Activated naive CD8-positive, alpha-beta T cell treated with anti-CD3 and anti-CD28 coated beads for 36 hours (primary cell): ENCODE measurements around the gene ANAPC4. TPM values are rescaled to one million over a fixed set of nuclear protein-coding genes. Genes with fewer than 3 reads are reported as not detected.
A peak's percentile ranks its signal among the peaks of the same experiment; 100 is the strongest.
"Not testable (repeated sequence)": the region's sequence is repeated elsewhere in the genome, so short reads cannot be mapped to it uniquely, and the experiment has no call there.

ENCODE experiments used
- DNase-seq: peaks from one replicate; pipeline ENCODE4 v3.0.0; 2021
- H3K27ac Mint-ChIP-seq: one replicate; pipeline ENCODE4 v1.8.0; 2022; ENCODE audit warnings: mild to moderate bottlenecking, moderate library complexity, mixed read lengths
- H3K27me3 Mint-ChIP-seq: one replicate; pipeline ENCODE4 v1.8.0; 2022; ENCODE audit warnings: mild to moderate bottlenecking, mixed read lengths
- H3K36me3 Mint-ChIP-seq: one replicate; pipeline ENCODE4 v1.8.0; 2021; ENCODE audit warnings: mild to moderate bottlenecking, mixed read lengths
- H3K4me1 Mint-ChIP-seq: one replicate; pipeline ENCODE4 v1.8.0; 2021; ENCODE audit warnings: mixed read lengths
- H3K4me3 Mint-ChIP-seq: one replicate; pipeline ENCODE4 v1.8.0; 2022; ENCODE audit warnings: mild to moderate bottlenecking, moderate library complexity, mixed read lengths
- H3K9me3 Mint-ChIP-seq: one replicate; pipeline ENCODE4 v1.8.0; 2022; ENCODE audit warnings: mixed read lengths
- total RNA-seq, 2 experiments: library from RNA; stranded (reverse); gene quantifications; one replicate each; pipeline ENCODE4 v1.2.3, GENCODE V29; 2021

ANAPC4 gene, protein sequence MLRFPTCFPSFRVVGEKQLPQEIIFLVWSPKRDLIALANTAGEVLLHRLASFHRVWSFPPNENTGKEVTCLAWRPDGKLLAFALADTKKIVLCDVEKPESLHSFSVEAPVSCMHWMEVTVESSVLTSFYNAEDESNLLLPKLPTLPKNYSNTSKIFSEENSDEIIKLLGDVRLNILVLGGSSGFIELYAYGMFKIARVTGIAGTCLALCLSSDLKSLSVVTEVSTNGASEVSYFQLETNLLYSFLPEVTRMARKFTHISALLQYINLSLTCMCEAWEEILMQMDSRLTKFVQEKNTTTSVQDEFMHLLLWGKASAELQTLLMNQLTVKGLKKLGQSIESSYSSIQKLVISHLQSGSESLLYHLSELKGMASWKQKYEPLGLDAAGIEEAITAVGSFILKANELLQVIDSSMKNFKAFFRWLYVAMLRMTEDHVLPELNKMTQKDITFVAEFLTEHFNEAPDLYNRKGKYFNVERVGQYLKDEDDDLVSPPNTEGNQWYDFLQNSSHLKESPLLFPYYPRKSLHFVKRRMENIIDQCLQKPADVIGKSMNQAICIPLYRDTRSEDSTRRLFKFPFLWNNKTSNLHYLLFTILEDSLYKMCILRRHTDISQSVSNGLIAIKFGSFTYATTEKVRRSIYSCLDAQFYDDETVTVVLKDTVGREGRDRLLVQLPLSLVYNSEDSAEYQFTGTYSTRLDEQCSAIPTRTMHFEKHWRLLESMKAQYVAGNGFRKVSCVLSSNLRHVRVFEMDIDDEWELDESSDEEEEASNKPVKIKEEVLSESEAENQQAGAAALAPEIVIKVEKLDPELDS
- 10 to 100 TPM; 32.0 to 33.0 TPM for total RNA-seq

DNA sequence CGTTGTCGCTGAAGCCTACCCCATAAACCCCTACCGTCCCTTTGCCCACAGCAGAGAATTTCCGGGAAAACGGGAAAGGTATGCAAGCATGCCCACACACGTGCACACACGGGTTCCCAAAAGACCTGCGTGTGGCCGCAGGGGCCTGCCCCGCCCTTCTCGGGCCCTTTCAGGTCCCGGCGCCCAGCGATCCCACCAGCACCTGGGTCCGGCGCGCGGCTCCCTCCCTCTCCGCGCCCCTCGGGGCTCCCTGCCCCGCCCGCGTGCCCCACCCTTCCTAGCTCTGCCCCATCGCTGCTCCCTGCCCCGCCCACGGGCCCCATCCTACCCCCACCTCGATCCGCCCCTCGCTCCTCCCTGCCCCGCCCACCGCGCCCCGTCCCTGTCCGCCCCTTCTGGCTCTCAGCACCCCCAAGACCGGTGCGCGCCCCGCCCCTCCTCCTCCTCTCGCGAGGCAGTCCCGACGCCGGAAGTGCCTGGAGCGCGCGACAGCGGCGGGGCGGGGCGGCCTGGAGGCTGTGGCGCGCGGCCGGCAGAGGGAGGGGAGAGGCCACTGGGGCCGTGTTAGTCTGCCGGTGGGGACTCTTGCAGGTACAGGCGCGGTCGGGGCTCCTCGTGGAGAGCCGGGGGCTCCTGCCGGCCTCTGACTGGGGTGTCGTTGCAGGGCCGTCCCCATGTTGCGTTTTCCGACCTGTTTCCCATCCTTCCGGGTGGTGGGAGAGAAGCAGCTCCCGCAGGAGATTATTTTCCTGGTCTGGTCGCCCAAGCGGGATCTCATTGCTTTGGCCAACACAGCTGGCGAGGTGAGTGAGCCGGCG, at the start of gene ANAPC4:
TSS of gene ANAPC4 (plus strand) at position 510 of the 818 bp plus-strand sequence. CDS start at position 675, 165 bp downstream.
- peaks cover 10% of the 10 kb centered on the region for H3K36me3 Mint-ChIP-seq
- no peak within 1 kb of the TSS for H3K4me3 Mint-ChIP-seq
- no peaks in the 10 kb centered on the region for H3K27me3 Mint-ChIP-seq
- peak; percentile 99 for DNase-seq
- peak within 1 kb of the TSS; percentile 83 for H3K27ac Mint-ChIP-seq
- no peaks in the 10 kb centered on the region for H3K9me3 Mint-ChIP-seq
- peaks cover 7% of the 10 kb centered on the region for H3K4me1 Mint-ChIP-seq

GRCh38 chr4:25328463-25328862, 48.6 kb upstream of the ANAPC4 start:
- H3K36me3 Mint-ChIP-seq, H3K9me3 Mint-ChIP-seq, H3K4me3 Mint-ChIP-seq, H3K27me3 Mint-ChIP-seq, DNase-seq, H3K27ac Mint-ChIP-seq: not testable (repeated sequence)
- peaks cover 13% of the 10 kb centered on the region for H3K4me1 Mint-ChIP-seq

DNA sequence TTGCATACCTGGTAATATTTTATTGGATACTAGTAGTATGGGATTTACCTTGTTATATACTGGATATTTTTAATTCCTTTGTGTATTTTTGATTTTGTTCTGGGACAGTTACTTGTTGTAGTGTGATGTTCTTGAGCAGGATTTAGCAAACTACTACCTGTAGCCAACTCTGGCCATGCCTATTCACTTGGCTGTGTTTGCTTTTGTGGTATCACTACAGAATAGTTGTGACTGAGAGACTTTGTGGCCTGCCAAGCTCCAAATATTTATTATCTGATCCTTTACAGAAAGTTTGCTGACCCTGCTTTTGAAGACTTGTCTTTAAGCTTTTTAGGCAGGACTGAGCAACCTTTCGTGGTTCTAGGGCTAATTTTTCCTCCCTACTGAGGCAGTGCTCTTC, 46.7 kb upstream of the ANAPC4 start:
- Mint-ChIP-seq H3K36me3 (peaks cover 5% of the 10 kb centered on the region), H3K27ac (no peak overlapping the region), H3K27me3 (no peaks in the 10 kb centered on the region), H3K4me1 (peaks cover 15% of the 10 kb centered on the region), H3K4me3 (no peak overlapping the region), H3K9me3 (no peaks in the 10 kb centered on the region)
- no peak for DNase-seq

DNA sequence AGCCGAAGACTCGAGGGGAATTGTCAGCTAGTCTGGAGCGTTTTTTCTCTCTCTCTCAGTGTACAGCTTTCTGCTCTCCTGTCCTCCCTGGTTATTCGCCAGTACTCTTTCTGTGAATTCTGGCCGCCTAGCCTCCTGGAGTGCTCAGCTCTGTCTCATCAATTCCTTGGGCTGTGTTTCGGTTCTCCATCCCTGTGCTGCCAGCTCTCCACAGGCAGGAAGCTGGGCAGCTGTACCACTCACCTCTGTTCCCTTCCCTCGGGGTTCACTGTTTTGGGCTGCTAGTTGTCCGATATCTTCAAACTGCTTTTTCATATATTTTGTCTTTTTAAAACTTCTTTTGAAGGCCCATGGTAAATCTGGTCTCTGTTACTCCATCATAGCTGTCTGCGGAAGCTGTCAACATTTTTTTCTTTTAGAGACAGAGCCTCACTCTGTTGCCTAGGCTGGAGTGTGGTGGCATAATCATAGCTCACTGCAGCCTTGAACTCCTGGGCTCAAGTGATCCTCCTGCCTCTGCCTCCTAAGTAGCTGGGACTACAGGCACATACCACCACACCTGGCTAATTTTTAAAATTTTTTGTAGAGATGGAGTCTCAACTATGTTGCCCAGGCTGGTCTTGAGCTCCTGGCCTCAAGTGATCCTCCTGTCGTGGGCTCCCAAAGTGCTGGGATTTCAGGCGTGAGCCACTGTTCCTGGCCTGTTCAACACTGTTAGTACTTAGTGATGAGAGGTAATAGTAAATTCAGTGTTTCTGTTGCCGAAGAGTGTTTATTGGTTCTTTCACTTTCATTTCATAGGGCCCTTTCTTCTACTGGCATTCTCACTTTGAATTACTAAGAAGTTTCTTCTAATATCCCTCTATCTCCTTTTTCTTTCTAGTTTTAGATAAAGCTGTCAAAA, 45.9 kb upstream of the ANAPC4 start:
- H3K4me1 Mint-ChIP-seq, result peaks cover 15% of the 10 kb centered on the region

GRCh38 chr4:25343671-25344070, 33.4 kb upstream of the ANAPC4 start:
- Mint-ChIP-seq H3K4me1 (peaks cover 9% of the 10 kb centered on the region), H3K27me3 (no peaks in the 10 kb centered on the region), H3K9me3 (no peaks in the 10 kb centered on the region), H3K27ac (no peak overlapping the region), H3K4me3 (no peak overlapping the region), H3K36me3 (peaks cover 8% of the 10 kb centered on the region)
- DNase-seq, result no peak

More for the DNA sequence above, 45.9 kb upstream of the ANAPC4 start:
- peak overlapping the region; percentile 55 for H3K27ac Mint-ChIP-seq
- no peaks in the 10 kb centered on the region for H3K27me3 Mint-ChIP-seq
- peaks cover 5% of the 10 kb centered on the region for H3K36me3 Mint-ChIP-seq
- no peak for DNase-seq
- H3K9me3 Mint-ChIP-seq, result no peaks in the 10 kb centered on the region
- H3K4me3 Mint-ChIP-seq, result peak overlapping the region; percentile 39

DNA sequence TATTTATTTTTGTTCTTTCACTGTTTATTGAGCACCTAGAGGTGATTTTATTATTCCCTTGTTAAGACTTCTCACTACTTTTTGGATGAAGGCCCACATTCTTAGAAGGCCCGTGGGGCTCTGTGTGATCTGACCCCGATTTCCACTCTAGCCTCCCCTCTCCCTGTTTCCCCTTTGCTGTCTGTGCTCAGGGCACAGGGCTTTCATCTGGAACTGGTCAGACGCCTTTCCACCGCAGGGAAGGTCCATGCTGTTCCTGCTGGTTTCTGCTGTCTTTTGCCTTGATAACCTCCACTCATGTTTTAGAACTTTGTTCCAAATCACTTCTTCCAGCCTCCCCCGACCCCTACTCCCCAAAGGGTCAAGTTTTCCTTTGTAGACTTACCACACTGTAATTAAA, 31.3 kb upstream of the ANAPC4 start:
- Mint-ChIP-seq H3K4me1 (peaks cover 9% of the 10 kb centered on the region), H3K36me3 (peaks cover 8% of the 10 kb centered on the region), H3K9me3 (no peaks in the 10 kb centered on the region), H3K4me3 (no peak overlapping the region), H3K27me3 (no peaks in the 10 kb centered on the region), H3K27ac (no peak overlapping the region)
- no peak for DNase-seq

DNA sequence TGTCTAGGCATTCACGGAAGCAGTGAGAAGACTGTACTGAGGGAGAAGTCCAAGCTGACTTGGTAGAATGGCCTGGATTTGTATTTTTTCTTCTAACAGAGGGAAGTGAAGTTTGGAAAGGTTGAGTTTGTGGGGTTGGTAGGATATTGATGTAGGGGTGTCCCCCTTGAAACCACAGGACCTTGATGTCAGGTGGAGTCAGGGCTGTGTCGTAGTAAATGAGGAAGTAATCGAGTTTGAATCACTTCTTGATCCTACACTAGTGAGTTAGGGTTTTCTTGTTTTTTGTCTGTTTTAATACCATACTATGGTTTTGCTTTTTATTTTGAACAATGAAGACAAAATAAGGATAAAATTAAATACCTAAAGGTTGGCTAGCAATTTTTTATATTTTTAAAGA, 30.1 kb upstream of the ANAPC4 start:
- Mint-ChIP-seq H3K27me3 (no peaks in the 10 kb centered on the region), H3K9me3 (no peaks in the 10 kb centered on the region), H3K4me1 (peaks cover 9% of the 10 kb centered on the region), H3K4me3 (no peak overlapping the region), H3K36me3 (peaks cover 8% of the 10 kb centered on the region), H3K27ac (no peak overlapping the region)
- no peak for DNase-seq

DNA sequence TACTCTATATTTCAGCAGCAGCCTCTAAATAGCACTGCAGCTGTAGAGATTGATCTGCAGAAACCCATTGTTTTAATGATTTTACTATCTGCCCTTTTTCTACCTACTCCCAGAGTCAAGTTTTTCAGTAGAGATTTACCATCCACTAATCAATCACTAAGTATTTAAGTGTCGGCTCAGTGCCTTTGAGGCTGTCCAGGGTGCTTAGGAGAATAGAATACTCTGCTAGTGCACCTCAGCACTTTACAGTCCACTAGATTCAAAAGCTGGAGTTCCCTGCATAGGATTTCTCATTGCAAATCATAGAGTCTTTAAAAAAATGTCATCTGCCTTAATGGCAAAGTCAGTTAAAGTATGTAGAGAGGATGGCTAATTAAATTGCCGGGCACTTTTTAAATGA, 29.6 kb upstream of the ANAPC4 start:
- H3K36me3 Mint-ChIP-seq, result peaks cover 7% of the 10 kb centered on the region
- H3K4me3 Mint-ChIP-seq, result no peak overlapping the region
- no peak for DNase-seq
- H3K27ac Mint-ChIP-seq, result no peak overlapping the region
- no peaks in the 10 kb centered on the region for H3K9me3 Mint-ChIP-seq
- no peaks in the 10 kb centered on the region for H3K27me3 Mint-ChIP-seq
- peaks cover 9% of the 10 kb centered on the region for H3K4me1 Mint-ChIP-seq

GRCh38 chr4:25347971-25348370, 29.1 kb upstream of the ANAPC4 start:
- H3K4me3 Mint-ChIP-seq, result no peak overlapping the region
- H3K4me1 Mint-ChIP-seq, result peaks cover 9% of the 10 kb centered on the region
- DNase-seq, result no peak
- peaks cover 7% of the 10 kb centered on the region for H3K36me3 Mint-ChIP-seq
- H3K27ac Mint-ChIP-seq, result no peak overlapping the region
- no peaks in the 10 kb centered on the region for H3K27me3 Mint-ChIP-seq
- no peaks in the 10 kb centered on the region for H3K9me3 Mint-ChIP-seq

GRCh38 chr4:25350561-25350960, 26.5 kb upstream of the ANAPC4 start:
- H3K4me1 Mint-ChIP-seq, result peaks cover 8% of the 10 kb centered on the region
- no peaks in the 10 kb centered on the region for H3K27me3 Mint-ChIP-seq
- peaks cover 3% of the 10 kb centered on the region for H3K36me3 Mint-ChIP-seq
- no peak overlapping the region for H3K4me3 Mint-ChIP-seq
- no peak for DNase-seq
- H3K9me3 Mint-ChIP-seq, result no peaks in the 10 kb centered on the region
- no peak overlapping the region for H3K27ac Mint-ChIP-seq

DNA sequence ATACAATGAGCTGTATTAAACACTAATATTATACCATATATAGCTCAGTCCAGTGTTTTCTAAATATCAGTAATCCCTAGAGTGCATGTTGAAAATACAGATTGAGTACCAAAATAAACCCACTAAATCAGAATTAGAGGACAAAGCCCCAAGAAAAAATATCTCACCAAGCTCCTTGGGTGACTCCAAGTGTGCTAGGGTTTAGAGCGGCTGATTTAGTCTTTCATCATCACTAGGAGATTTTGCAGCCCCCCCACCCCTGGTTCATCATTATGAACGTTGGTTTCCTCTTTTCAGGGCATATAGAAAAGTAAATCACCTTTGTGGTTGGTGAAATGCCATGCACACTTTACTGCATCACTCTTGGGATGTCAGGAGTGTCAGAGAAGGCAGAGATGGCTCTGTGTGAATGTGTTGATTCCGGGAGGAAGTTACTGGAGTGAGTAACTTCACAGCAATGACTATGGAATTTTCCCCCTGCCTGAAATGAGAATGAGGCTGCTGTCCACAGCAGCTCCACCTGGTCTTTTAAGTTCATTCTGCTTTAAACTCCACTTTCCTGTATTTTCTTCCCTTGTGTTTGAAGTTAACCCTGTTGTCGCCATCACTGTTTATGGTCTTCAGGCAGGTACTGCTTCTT, 25.2 kb upstream of the ANAPC4 start:
- H3K4me3 Mint-ChIP-seq, result no peak overlapping the region
- H3K36me3 Mint-ChIP-seq, result no peaks in the 10 kb centered on the region
- H3K9me3 Mint-ChIP-seq, result no peaks in the 10 kb centered on the region
- no peak for DNase-seq
- no peaks in the 10 kb centered on the region for H3K27me3 Mint-ChIP-seq
- H3K27ac Mint-ChIP-seq, result no peak overlapping the region
- peaks cover under 1% of the 10 kb centered on the region for H3K4me1 Mint-ChIP-seq

DNA sequence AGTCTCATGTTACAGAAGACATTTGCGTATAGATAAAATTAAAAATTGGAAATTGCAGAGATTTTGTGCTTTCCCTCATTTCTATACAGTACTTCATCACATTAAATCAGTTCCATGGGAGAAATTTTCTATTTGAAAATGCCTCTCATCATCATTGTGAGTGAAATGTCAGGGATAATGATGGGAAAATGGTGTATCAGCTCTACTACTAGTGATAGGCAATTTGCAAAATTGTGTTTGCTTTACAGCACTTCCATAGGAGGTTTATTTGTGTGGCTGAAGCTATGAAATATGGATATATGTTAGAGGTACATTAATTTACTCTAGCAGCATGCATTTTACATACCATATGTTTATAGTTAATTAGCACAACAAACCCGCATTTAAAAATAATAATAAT, 21.0 kb upstream of the ANAPC4 start:
- H3K4me1 Mint-ChIP-seq, result no peaks in the 10 kb centered on the region
- H3K27ac Mint-ChIP-seq, result no peak overlapping the region
- no peak overlapping the region for H3K4me3 Mint-ChIP-seq
- no peaks in the 10 kb centered on the region for H3K27me3 Mint-ChIP-seq
- peaks cover 16% of the 10 kb centered on the region for H3K36me3 Mint-ChIP-seq
- no peaks in the 10 kb centered on the region for H3K9me3 Mint-ChIP-seq
- DNase-seq, result no peak

- peaks cover 16% of the 10 kb centered on the region for H3K36me3 Mint-ChIP-seq
- no peak overlapping the region for H3K4me3 Mint-ChIP-seq
- H3K4me1 Mint-ChIP-seq, result no peaks in the 10 kb centered on the region
- H3K27ac Mint-ChIP-seq, result no peak overlapping the region
- H3K9me3 Mint-ChIP-seq, result no peaks in the 10 kb centered on the region
- H3K27me3 Mint-ChIP-seq, result no peaks in the 10 kb centered on the region
- DNase-seq, result no peak
These were observed 18.4 kb upstream of the ANAPC4 start for GRCh38 chr4:25358515-25359275.
